AG04450 (cell line): Measurements from ENCODE around the gene VILL. TPM values are rescaled to one million over a fixed set of nuclear protein-coding genes. Genes with fewer than 3 reads are reported as not detected.

Experiments
- CTCF ChIA-PET: fragments of 300-600, 350-600 bp; formaldehyde crosslinking; extraction: SDS; loops from one replicate; lab custom pipeline; 2022; ENCODE audit warnings: antibody characterized with exemption, inconsistent platforms; lab: Charles Lee
- POLR2A ChIA-PET: fragments of 350-600 bp; formaldehyde crosslinking; extraction: SDS; loops from one replicate; lab custom pipeline; 2021; ENCODE audit warnings: antibody characterized with exemption, inconsistent platforms; lab: Yijun Ruan, JAX
- DNase-seq: peaks from one replicate; pipeline ENCODE4 v3.0.0-alpha.2; 2011; ENCODE audit warnings: low read depth, low spot score
- H3K27ac ChIP-seq: one replicate; pipeline ENCODE4 v1.5.1; 2012; ENCODE audit warnings: low read depth, low read length, control low read depth
- H3K27me3 ChIP-seq: one replicate; pipeline ENCODE4 v1.6.0; 2012; ENCODE audit warnings: low read length; ENCODE audit not compliant: control insufficient read depth, insufficient read depth
- H3K4me3 ChIP-seq: 2 replicates; pipeline ENCODE4 v1.5.1; 2011; ENCODE audit warnings: mild to moderate bottlenecking, low read depth, low read length, control low read depth
- H3K9me3 ChIP-seq: 2 replicates; pipeline ENCODE4 v1.5.1; 2012; ENCODE audit warnings: low read length; ENCODE audit not compliant: control insufficient read depth, insufficient read depth
- polyA plus RNA-seq: library from polyadenylated mRNA; depleted of rRNA; stranded (reverse); fragments of >200 nt; gene quantifications from 2 replicates; pipeline ENCODE4 v1.2.3, GENCODE V29; 2011
- TF ChIP-seq, protein P1 (sequence below): IDR thresholded peaks from 2 replicates; pipeline ENCODE4 v1.5.1; 2011; ENCODE audit warnings: low read depth, low read length, control low read depth, inconsistent platforms

VILL gene
- polyA plus RNA-seq, 1 experiment: 2.6 TPM

DNA sequence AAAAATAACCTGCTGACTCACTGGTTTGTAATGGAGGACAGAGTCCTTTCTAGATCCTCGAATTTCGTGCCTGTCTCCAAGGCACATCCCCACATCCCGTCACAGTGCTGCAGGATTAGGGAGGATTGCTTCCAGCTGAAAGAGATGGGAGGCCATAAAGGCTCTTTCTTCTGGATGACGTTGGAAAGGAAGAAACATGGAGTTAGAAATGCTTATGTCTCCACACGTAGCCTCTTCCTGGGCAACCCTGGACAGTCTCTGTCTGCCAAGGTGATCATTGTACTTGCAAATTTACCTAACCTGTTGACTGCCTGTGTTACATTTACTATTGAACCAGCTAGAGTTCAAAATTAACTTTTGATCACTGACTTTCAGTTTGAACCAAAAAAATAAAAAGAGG lies 27.6 kb upstream of the VILL start:
- no peaks in the 10 kb centered on the region for H3K27me3 ChIP-seq
- ChIA-PET CTCF (interaction anchor here (0.6 to 10.9 kb wide), 3 partner anchors 11 to 108 kb away, joined by 3 to 241 read pairs (median 4); no protein-coding TSS in a partner anchor), POLR2A (no interaction called here)
- no peak overlapping the region for H3K4me3 ChIP-seq
- DNase-seq: no peak
- no peaks in the 10 kb centered on the region for H3K9me3 ChIP-seq
- no peak overlapping the region for H3K27ac ChIP-seq
- TF ChIP-seq, protein P1, sequence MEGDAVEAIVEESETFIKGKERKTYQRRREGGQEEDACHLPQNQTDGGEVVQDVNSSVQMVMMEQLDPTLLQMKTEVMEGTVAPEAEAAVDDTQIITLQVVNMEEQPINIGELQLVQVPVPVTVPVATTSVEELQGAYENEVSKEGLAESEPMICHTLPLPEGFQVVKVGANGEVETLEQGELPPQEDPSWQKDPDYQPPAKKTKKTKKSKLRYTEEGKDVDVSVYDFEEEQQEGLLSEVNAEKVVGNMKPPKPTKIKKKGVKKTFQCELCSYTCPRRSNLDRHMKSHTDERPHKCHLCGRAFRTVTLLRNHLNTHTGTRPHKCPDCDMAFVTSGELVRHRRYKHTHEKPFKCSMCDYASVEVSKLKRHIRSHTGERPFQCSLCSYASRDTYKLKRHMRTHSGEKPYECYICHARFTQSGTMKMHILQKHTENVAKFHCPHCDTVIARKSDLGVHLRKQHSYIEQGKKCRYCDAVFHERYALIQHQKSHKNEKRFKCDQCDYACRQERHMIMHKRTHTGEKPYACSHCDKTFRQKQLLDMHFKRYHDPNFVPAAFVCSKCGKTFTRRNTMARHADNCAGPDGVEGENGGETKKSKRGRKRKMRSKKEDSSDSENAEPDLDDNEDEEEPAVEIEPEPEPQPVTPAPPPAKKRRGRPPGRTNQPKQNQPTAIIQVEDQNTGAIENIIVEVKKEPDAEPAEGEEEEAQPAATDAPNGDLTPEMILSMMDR: no peak

DNA sequence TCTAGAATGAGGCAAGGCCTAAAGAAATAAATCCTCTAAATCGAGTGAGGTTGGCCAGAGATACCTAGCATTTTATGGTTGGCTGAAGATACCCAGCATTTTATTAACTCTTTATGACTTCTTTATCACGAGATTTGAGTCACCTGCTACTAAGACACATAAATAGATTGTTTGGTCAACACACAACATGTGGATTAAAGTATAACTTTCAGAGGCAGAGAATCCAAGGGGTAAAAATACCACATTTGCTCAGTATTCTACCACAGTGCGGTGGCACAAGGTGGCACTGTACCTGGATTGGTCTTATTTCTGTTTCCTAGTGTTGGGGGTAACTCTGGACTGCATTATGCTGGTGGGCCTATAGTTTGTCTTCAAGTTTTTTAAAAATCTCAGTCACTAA lies 27.0 kb upstream of the VILL start:
- Histone ChIP-seq H3K27ac (no peak overlapping the region), H3K27me3 (no peaks in the 10 kb centered on the region), H3K4me3 (no peak overlapping the region), H3K9me3 (no peaks in the 10 kb centered on the region)
- POLR2A ChIA-PET: no interaction called here
- no peak for DNase-seq
- CTCF ChIA-PET: interaction anchor here (0.6 to 10.9 kb wide), 4 partner anchors 11 to 1514 kb away, joined by 4 to 241 read pairs (median 10); no protein-coding TSS in a partner anchor
- TF ChIP-seq, protein P1: no peak

DNA sequence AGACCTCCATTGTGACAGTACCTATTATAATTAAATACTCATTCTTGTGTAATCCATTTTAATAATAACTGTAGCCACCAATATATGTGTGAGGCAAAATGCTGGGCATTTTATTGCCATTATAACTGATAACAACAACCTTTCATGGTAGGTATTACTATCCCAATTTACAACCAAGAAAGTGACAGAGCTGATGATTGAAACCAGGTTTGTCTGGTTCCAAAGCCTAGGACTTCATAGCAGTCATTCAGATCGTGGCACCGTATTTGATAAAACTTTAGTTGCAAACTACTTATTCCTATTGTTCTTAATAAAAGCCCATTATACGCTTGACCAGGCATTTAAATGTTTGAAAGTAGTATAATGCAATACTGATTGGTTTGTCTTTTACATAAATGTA lies 26.4 kb upstream of the VILL start:
- ChIA-PET POLR2A (no interaction called here), CTCF (interaction anchor here (0.6 to 10.9 kb wide), 5 partner anchors 11 to 1515 kb away, joined by 4 to 241 read pairs (median 6); no protein-coding TSS in a partner anchor)
- Histone ChIP-seq H3K27ac (no peak overlapping the region), H3K27me3 (no peaks in the 10 kb centered on the region), H3K9me3 (no peaks in the 10 kb centered on the region), H3K4me3 (no peak overlapping the region)
- DNase-seq: no peak
- TF ChIP-seq, protein P1: no peak

DNA sequence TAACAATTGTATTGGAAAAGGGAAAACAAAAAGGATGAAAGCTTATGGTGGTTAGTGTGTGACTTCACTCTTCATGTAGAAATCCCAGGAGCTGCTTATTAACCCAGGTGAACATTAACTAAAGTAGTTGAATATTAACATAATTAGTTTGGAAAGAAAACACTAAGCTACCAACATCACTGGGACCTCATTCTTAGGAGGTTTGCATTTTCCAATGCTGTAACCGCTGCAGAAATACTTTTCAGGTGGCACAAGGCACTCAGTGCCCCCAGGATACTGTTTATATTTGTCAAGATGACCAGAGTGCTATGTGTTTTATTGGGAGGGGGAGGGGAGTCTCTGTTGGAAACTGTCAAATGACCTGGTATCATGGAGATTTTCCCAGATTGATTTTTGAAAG lies 25.9 kb upstream of the VILL start:
- CTCF ChIA-PET: interaction anchor here (1.9 to 10.9 kb wide), 3 partner anchors 10 to 109 kb away, joined by 6 to 241 read pairs (median 14); no protein-coding TSS in a partner anchor
- POLR2A ChIA-PET: no interaction called here
- no peak overlapping the region for H3K27ac ChIP-seq

More for the DNA sequence above, 25.9 kb upstream of the VILL start:
- Histone ChIP-seq H3K9me3 (no peaks in the 10 kb centered on the region), H3K4me3 (no peak overlapping the region), H3K27me3 (no peaks in the 10 kb centered on the region)
- DNase-seq: no peak
- TF ChIP-seq, protein P1: no peak
